Measurements from ENCODE around the gene RNF222.
"Not testable (repeated sequence)": the region's sequence is repeated elsewhere in the genome, so short reads cannot be mapped to it uniquely, and the experiment has no call there.

The RNF222 gene

DNA sequence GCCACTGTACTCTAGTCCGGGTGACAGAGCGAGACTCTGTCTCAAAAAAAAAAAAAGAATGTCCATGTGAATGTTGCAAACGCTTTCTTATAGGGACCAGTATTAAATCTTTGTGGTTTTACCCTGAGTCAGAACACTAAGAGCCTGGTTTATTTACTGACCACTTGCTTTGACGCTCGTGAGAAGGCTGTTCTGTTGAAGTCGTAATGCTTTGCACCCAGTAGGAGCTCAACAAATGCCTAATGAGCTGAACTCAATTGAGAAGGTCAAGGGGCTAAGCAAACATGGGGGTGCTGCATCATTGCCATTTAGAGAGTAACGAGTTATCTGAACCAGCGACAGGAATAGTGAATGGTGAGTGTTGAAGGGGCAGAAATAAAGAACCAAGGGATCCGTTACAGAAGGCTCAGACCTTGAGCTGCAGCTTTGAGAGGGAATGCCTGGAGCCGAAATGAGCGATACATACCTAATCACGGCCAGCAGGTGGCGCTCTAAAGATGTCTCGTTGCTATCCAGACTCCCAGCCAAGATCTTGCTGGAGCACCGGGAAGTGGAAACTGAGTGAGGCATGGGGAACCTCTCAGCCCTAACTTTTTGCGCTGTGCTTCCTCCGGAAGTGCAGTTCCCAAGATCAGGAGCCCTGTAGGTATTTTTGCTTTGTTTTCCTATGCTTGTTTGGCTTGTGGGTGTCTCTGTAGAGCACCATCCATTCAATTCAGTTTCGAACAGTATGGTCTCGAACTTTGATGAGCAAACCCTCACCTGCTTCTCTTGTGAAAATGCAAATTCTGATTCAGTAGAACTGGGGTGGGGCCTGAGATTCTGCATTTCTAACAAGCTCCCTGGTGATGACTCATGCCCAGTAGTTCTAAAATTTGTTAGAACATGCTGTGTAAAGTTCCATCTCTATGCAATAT, 12.6 kb upstream of the RNF222 start:
- ATAC-seq: peak; percentile 60 to 73

- ATAC-seq: no peak
These were observed 10.7 kb upstream of the RNF222 start for GRCh38 chr17:8408371-8408770.

DNA sequence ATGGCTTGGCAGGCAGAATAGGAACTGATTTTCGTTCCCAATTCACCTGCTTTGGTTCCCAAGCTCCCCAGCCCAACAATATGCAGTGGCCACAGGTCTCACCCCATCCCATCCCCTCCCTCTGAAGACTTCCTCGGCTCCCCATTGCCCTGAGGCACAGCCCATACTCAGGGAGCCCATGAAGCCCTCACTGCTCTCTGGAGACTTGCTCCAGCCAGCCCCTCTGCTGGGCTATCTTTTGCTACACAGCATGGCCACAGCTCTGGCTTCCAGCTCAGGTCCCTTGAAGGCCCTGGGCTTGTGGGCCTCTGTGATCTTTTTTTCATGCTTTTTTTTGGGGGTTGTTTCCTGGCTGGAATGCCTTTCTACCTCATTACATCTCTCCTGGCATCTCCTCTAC, 8.5 kb upstream of the RNF222 start:
- ATAC-seq: no peak

DNA sequence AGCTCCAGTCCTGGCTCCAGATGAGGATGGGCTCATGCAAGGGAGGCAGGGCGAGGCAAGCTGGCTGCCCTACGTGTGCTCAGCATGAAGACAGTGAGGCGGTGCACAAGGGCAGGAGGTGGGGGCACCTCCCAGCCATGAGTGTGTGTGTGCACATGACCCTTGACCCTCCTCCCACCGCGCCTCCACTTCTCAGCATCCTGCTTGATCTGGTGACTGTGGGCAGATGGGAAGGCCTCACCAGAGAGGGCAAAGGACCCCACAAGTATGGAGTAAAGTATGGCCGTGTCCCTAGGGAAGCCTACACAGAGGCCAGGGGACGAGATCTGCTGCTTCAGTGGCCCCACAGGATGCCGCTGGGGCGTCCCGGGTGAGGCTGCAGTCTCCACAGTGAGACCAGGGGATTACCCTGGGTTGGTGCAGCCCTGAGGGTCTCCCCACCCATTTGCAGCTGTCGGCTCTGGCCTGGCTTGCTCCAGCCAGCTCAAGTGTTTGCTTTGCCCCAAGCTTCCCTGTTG, 7.9 kb upstream of the RNF222 start:
- ATAC-seq: no peak

DNA sequence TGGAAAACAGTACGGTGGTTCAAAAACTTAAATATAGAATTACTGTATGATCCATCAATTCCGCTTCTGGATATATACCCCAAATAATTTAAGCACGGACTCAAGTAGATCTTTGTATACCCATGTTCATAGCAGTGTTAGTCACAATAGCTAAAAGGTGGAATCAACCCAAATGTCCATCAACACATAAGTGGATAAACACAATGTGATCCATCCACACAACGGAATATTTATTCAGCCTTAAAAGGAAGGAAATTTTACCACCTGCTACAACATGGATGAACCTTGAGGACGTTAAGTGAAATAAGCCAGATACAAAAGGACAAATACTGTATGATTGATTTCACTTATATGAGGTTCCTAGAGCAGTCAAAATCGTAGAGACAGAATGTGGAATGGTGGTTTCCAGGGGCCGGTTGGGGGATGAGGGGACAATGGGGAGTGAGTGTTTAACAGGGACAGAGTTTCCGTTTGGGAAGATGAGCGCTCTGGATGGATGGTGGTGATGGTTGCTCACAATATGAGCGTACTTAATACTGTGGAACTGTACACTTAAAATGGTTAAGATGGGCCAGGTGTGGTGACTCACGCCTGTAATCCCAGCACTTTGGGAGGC, 5.4 kb upstream of the RNF222 start:
- no peak for ATAC-seq

DNA sequence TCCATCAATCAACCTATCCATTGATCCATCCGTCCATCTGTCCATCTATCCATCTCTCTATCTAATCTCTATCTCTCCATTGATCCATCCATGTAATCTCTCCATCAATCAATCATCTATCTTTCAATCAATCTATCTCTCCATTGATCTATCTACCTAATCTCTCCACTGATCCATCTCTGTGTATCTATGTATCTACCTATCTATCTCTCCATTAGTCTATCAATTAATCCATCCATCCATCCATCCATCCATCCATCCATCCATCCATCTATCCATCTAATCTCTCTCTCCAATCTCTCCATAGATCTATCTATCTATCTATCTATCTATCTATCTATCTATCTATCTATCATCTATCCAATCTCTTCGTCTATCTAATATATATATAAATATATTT, 3.5 kb upstream of the RNF222 start:
- ATAC-seq: no peak

DNA sequence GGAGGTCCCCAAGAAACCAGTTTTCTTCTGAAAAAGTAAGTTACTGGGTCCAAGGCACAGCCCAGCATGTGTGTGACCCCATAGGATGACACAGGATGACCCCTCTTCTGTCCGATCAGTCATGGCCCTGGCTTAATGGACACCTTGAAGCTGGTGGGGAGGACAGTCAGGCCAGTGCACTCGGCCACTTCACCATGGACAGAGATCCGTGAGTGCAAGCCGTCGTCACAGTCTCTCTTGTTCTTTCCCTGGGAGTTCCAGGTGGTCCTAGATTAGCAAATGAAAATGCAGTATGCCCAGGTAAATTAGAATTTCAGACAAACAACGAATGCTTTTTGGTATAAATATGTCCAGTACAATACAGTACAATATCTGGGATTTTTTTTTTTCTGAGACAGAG, 1.4 kb upstream of the RNF222 start:
- no peak for ATAC-seq

GRCh38 chr17:8394497-8394896, 3.1 kb downstream of the RNF222 start:
- ATAC-seq: not testable (repeated sequence)

DNA sequence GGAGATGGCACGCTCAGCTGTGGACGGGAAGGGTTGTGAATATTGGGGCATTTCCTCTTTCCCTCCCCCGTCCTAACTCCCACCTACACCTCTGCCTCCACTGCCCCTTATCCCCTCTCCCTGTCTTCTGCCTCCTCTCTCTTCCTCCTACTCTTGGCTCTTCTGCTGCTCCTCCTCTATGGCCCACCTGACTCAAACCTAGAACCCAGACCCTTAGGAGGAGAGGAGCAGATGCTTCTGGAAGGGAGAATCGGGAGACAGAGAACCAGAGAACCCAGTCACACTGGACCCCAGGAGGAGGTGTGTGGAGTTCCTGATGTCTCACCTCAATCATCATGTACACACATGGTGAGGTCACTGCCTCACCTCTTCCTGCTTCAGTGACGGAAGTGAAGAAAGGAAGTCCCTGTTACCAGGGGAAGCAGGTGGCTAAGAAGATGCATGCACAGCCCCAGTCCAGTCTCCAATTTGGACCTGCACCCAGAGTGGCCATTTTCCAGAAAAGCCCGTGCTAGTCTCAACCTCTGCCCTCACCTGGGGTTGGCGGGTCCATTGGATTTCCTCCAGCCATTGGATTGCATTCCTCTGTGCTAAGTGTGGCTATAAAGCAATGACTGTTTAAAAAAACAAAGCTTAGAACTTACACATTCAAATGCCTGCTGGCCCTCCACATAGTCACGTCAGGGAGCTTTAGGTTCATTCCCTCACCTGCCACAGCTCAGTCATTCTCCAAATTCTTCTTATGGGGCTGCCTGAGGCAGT, 4.0 kb downstream of the RNF222 start:
- ATAC-seq: peak; percentile 86 to 88

DNA sequence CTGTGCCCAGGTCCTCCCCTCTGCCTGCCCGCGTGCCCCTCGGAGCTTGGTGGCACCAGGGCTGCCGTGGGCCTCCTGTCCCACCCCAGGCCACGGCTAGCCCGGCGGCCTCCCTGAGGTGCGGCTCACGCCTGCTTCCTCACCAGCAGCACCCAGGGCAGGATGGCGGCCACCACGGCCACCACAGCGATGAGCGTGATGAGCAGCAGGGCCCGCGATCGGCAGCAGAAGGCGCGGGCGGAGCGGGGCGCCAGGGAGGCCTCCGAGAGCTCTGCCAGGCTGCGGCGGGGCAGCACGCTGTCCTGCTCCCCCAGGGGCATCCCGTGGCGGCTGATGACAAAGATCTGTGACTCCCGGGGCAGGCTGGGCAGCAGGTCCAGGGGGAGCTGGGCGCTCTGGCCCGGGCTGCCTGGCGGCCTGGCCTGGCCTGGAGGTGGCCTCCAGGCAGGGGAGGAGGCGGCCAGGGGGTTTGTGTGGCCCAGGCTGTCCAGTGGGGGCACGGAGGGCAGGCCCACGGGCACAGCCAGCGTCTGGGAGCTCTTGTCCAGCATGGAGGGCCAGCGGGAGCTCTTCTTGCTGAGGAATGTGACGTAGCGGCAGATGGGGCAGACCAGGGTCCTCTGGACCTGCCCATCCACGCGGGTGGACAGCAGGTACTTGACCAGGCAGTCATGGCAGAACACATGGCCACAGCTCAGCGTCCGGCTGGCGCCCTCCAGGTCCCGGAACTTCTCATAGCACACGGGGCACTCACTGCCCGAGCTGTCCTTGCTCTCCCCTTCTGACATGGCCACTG, 4.8 kb downstream of the RNF222 start:
- no peak for ATAC-seq

DNA sequence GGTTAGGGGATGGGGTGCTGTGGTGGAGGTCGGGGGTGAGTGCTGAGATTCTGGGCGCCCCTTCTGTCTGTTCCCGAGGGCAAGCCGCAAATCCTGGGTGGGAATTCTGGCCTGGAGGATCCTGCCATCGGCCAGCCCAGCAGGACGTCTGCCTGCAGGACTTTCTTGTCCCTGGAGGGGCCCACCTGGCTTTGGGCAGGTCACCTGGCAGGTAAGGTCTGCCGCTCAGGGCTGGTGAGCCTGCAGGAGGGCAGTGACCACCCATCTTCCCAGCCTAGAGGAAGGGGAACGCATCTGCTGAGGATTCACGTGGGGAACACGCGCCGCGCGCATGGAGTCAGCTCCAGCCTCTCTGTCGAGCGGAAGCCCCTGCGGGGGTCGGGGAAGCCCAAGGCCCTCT, 5.4 kb downstream of the RNF222 start:
- ATAC-seq: no peak

DNA sequence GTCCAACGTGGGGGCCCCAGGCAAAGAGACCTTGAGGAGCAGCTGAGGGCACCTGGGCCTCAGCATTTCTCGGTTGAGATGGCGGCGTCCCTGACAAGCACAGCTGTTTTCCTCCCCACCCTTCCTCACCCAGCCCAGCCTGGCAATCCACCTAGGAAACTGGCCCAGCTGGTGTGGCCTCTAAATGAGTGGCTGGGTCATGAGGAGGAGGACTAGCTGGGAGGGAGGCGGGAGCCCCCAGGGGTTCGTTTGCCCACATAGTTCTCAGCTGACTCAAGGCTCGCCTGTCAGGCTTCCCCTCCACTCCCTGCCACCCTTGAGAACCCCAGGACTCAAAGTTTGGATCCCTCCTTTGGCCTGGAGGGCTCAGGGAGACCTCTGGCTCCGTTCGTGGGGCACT, 5.9 kb downstream of the RNF222 start:
- no peak for ATAC-seq

- ATAC-seq: no peak
These were observed 9.5 kb downstream of the RNF222 start for GRCh38 chr17:8387914-8388651.

- no peak for ATAC-seq
These were observed 10.8 kb downstream of the RNF222 start for GRCh38 chr17:8386841-8387240.

- ATAC-seq: no peak
These were observed 12.7 kb downstream of the RNF222 start for GRCh38 chr17:8384801-8385378.

DNA sequence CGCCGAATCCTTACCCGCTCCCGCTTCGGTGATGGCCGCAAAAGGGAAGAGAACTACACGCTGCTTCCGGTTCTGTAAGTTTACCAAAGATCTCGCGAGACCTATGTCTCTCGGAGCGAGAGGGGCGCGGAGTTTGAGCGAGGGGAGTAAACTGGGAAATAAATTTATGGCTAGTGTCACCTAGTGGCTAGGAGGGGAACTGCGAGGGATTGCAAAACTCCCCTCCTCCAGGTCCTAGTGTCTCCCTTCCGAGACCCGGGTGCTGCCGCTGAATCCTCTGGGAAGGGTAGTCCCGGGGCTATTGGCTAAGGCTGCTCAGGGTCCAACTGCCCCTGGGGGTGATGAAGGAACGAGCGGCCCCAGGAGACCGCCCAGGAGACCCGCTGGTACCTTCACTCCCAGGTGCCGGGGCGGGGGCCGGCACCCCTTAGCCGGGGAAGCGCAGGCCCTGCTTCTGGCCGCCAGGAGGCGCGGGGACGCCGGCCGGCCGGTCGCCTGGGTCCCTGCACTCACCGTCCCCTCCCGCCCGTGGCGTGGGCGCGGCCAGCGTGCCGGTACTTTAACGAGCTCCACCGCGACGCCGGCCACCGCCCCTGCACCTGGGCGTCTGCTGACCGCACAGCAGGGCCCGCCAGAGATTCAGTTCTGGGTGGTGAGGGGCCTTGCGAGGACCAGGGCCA, 14.3 kb downstream of the RNF222 start, which contains the start of gene RPL26:
Gene RPL26, minus strand, starts transcription at position 51 of the 680 bp plus-strand sequence. CDS start 883 bp downstream, outside the sequence.
- ATAC-seq: peak; percentile 91 to 93

DNA sequence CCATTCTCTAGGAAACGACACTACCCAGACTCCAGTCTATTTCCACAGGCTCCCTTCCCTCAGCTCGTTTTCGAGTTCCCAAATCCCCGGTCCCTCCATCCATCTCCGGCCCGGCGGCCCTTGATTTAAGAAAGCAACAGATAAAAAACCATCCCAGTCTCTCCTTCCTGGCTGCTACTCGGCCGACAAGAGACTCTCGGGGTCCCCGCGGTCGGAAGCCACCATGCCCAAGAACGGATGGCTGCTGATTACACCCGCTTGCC, 14.8 kb downstream of the RNF222 start:
- no peak for ATAC-seq

DNA sequence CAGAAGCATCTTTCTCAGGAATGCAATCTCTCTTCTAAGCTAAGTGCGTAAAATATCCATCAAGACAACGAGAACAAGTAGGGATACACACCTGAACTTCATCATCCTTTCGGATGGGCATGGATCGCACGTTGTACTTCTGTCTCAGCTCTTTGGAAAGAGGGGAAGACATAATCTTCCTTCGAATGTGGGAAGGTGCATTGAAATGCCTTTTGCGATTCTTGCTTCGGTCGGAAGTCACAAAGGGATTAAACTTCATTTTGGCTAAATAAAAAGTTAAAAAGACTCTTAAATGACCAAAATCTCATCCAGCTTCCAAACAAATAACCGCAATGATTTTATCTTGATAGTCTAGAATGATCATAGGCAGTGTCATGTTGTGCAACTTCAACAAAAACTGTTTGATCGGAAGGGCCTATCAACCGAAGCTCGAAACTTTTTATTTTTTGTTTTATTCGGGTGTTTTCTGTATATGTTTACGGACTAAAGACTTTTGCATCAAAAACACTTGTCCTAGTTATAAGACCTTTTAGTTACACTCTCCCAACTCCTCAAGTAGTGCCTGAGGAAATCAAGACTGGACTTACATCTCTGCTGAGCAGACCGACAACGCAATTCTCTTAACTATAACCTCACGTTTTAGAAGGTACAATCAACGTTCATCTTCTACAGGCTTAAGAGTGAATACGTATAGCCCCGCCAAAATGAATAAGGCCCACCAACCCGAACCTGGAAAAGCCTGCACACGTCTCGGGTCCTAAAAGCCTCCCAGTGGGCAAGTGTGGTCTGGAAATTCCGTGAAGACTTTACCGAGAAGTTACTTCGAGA, 15.4 kb downstream of the RNF222 start:
- ATAC-seq: no peak

DNA sequence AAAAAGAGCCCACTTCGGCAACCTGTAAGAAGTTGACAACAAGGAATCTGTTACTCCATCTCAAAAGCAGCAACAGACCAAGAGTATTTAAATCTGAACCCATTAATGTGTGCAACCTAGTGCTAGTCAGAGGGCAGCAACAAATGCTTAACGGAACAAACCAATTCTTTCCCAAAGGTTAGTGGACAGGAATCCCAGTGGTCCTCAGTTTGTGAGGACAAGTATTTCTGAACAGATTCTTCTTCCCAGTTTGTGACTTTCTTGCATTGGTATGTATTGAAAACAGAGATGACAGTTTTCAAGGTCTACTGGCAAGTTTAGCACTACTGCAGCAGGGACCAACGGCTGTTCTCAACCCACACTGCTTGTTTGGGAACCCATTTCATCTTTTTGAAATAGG, 17.6 kb downstream of the RNF222 start:
- no peak for ATAC-seq

GRCh38 chr17:8378117-8378516, 19.5 kb downstream of the RNF222 start:
- ATAC-seq: not testable (repeated sequence)
